Measurements from ENCODE around the gene MAP3K5. TPM values are rescaled to one million over a fixed set of nuclear protein-coding genes. Genes with fewer than 3 reads are reported as not detected.

Gene MAP3K5
- total and polyA plus RNA-seq, 12 donors, result 41.9 to 306 (median 215) TPM

GRCh38 chr6:136517002-136517401, 275.3 kb downstream of the MAP3K5 start:
- H3K27ac ChIP-seq, result no peak overlapping the region
- intact Hi-C loops (cut with DNase I), result no loop called here
- no peaks in the 10 kb centered on the region for H3K9me3 ChIP-seq (replicated peaks in 1 of 3)
- DNase-seq, result no peak
- no peak for TF ChIP-seq POLR2A (IDR thresholded peaks at IDR 0.05)
- no peak for TF ChIP-seq CTCF (IDR thresholded peaks at IDR 0.05)
- no peaks in the 10 kb centered on the region for H3K27me3 ChIP-seq
- H3K36me3 ChIP-seq (replicated peaks in 1 of 2), result no peaks in the 10 kb centered on the region
- no peaks in the 10 kb centered on the region for H3K4me1 ChIP-seq (replicated peaks in 1 of 2)
- H3K4me3 ChIP-seq, result no peak overlapping the region

GRCh38 chr6:136514591-136514990, 277.7 kb downstream of the MAP3K5 start:
- H3K36me3 ChIP-seq (replicated peaks in 1 of 2), result no peaks in the 10 kb centered on the region
- H3K9me3 ChIP-seq (replicated peaks in 1 of 3), result no peaks in the 10 kb centered on the region
- H3K4me1 ChIP-seq (replicated peaks in 1 of 2), result no peaks in the 10 kb centered on the region
- no peak for DNase-seq
- no peak overlapping the region for H3K4me3 ChIP-seq
- WGBS, 4 donors, result 81 to 96% (median 91%) methylated on average over 4 of the region's 4 CpGs
- no peak overlapping the region for H3K27ac ChIP-seq
- TF ChIP-seq CTCF (IDR thresholded peaks at IDR 0.05) (no peak), POLR2A (IDR thresholded peaks at IDR 0.05) (no peak)
- intact Hi-C loops (cut with DNase I), result no loop called here
- H3K27me3 ChIP-seq, result no peaks in the 10 kb centered on the region

GRCh38 chr6:136511926-136512325, 280.4 kb downstream of the MAP3K5 start:
- TF ChIP-seq CTCF (IDR thresholded peaks at IDR 0.05), result no peak
- no peak for TF ChIP-seq POLR2A (IDR thresholded peaks at IDR 0.05)
- Histone ChIP-seq H3K4me3 (no peak overlapping the region), H3K27me3 (no peaks in the 10 kb centered on the region), H3K9me3 (replicated peaks in 1 of 3) (no peaks in the 10 kb centered on the region), H3K27ac (no peak overlapping the region), H3K36me3 (replicated peaks in 1 of 2) (no peaks in the 10 kb centered on the region), H3K4me1 (replicated peaks in 1 of 2) (no peaks in the 10 kb centered on the region)
- WGBS, 4 donors, result 77 to 83% (median 80%) methylated on average over 3 of the region's 3 CpGs
- peak; percentile 25 to 69 (median 62) for DNase-seq
- intact Hi-C loops (cut with DNase I), result no loop called here

- no peak for TF ChIP-seq CTCF (IDR thresholded peaks at IDR 0.05)
- no peak for TF ChIP-seq POLR2A (IDR thresholded peaks at IDR 0.05)
Measured at GRCh38 chr6:136511397-136511796, 280.9 kb downstream of the MAP3K5 start.

More at GRCh38 chr6:136511397-136511796, 280.9 kb downstream of the MAP3K5 start:
- H3K4me3 ChIP-seq, result no peak overlapping the region
- intact Hi-C loops (cut with DNase I), result no loop called here
- 81 to 91% (median 85%) methylated on average over 1 of the region's 1 CpG for WGBS, 4 donors
- H3K9me3 ChIP-seq (replicated peaks in 1 of 3), result no peaks in the 10 kb centered on the region
- H3K27me3 ChIP-seq, result no peaks in the 10 kb centered on the region
- H3K27ac ChIP-seq, result no peak overlapping the region
- H3K36me3 ChIP-seq (replicated peaks in 1 of 2), result no peaks in the 10 kb centered on the region
- DNase-seq, result no peak
- no peaks in the 10 kb centered on the region for H3K4me1 ChIP-seq (replicated peaks in 1 of 2)

All from adrenal gland (tissue), 12 donors.